ENCODE results near the gene OSM. TPM values are rescaled to one million over a fixed set of nuclear protein-coding genes. Genes with fewer than 3 reads are reported as not detected.

OSM gene
- total RNA-seq, 1 experiment from 2014 or later = not detected

GRCh38 chr22:30280505-30280904 lies 13.9 kb upstream of the OSM start:
- no peak for ATAC-seq
- intact Hi-C loops (cut with micrococcal nuclease) = no loop called here
- H2AFZ ChIP-seq (ENCODE audit: low read depth, low read length, poor library complexity, severe bottlenecking) = no peak overlapping the region
- H3K79me2 ChIP-seq (ENCODE audit: insufficient read depth, low read length) = no peaks in the 10 kb centered on the region
- ChIA-PET RAD21 (ENCODE audit: low non-redundant PET in 1 of 2, low total read pairs in 2 of 2, uncharacterized antibody in 2 of 2, unreplicated experiment in 2 of 2) (interaction anchor here in 1 of 2 experiments (0.6 kb wide), 1 partner anchor 42 kb away, joined by 5 read pairs; no protein-coding TSS in a partner anchor), CTCF (interaction anchor here (0.9 kb wide), 1 partner anchor 17 kb away, joined by 3 read pairs; no protein-coding TSS in a partner anchor), POLR2A (interaction anchor here (0.6 kb wide), 1 partner anchor 661 kb away, joined by 3 read pairs; no protein-coding TSS in a partner anchor)
- no peak overlapping the region for H3K4me3 ChIP-seq (replicated peaks in 1 of 2; ENCODE audit: low read depth in 1 of 2, low read length in 2 of 2)
- H3K9me3 ChIP-seq (ENCODE audit: control insufficient read depth in 1 of 2, insufficient read depth in 1 of 2, low read depth in 1 of 2, low read length in 2 of 2) = no peaks in the 10 kb centered on the region
- H3K27ac ChIP-seq (ENCODE audit: low read depth, low read length) = no peak overlapping the region
- BruUV-seq (replicated peaks) = no TSS peak
- H4K20me1 ChIP-seq (ENCODE audit: insufficient read depth) = no peaks in the 10 kb centered on the region
- H3K4me1 ChIP-seq (ENCODE audit: control insufficient read depth in 1 of 2, insufficient read depth in 2 of 2, low read length in 2 of 2) = peaks cover 5 to 21% of the 10 kb centered on the region in 2 experiments; a peak in 3 of 4 replicates
- no peaks in the 10 kb centered on the region for H3K9me2 ChIP-seq (ENCODE audit: insufficient read depth)
- TF ChIP-seq CTCF (IDR thresholded peaks at IDR 0.05 in 2 of 3, conservative IDR thresholded peaks at IDR 0.05 in 1 of 3; ENCODE audit: borderline replicate concordance in 1 of 3, insufficient read depth in 1 of 3, low read depth in 2 of 3, low read length in 2 of 3) = no peak
- no peak for TF ChIP-seq FOSL1 (IDR thresholded peaks at IDR 0.05; ENCODE audit: low read depth)
- TF ChIP-seq EGR1 (IDR thresholded peaks at IDR 0.05; ENCODE audit: low read depth) = no peak
- no peak overlapping the region for H3K9ac ChIP-seq (ENCODE audit: low read length)
- no peaks in the 10 kb centered on the region for H3K27me3 ChIP-seq (ENCODE audit: insufficient read depth, low read length)
- H3K36me3 ChIP-seq (ENCODE audit: control insufficient read depth in 1 of 2, insufficient read depth in 2 of 2, low read length in 2 of 2) = no peaks in the 10 kb centered on the region
- DNase-seq (ENCODE audit: low read depth, low spot score) = no peak
- no peak overlapping the region for H3K4me2 ChIP-seq (ENCODE audit: low read length)

GRCh38 chr22:30279932-30280331 lies 13.3 kb upstream of the OSM start:
- no peaks in the 10 kb centered on the region for H3K9me3 ChIP-seq (ENCODE audit: control insufficient read depth in 1 of 2, insufficient read depth in 1 of 2, low read depth in 1 of 2, low read length in 2 of 2)
- no TSS peak for BruUV-seq (replicated peaks)
- H3K27ac ChIP-seq (ENCODE audit: low read depth, low read length) = no peak overlapping the region
- H2AFZ ChIP-seq (ENCODE audit: low read depth, low read length, poor library complexity, severe bottlenecking) = no peak overlapping the region
- intact Hi-C loops (cut with micrococcal nuclease) = no loop called here
- H3K4me3 ChIP-seq (replicated peaks in 1 of 2; ENCODE audit: low read depth in 1 of 2, low read length in 2 of 2) = no peak overlapping the region
- ChIA-PET POLR2A (no interaction called here), CTCF (interaction anchor here (0.6 to 0.9 kb wide), 2 partner anchors 17 to 553 kb away, joined by 3 to 6 read pairs; no protein-coding TSS in a partner anchor), RAD21 (ENCODE audit: low non-redundant PET in 1 of 2, low total read pairs in 2 of 2, uncharacterized antibody in 2 of 2, unreplicated experiment in 2 of 2) (interaction anchor here in 1 of 2 experiments (0.6 kb wide), 1 partner anchor 43 kb away, joined by 5 read pairs; no protein-coding TSS in a partner anchor)
- H3K27me3 ChIP-seq (ENCODE audit: insufficient read depth, low read length) = no peaks in the 10 kb centered on the region
- H3K4me2 ChIP-seq (ENCODE audit: low read length) = no peak overlapping the region
- H4K20me1 ChIP-seq (ENCODE audit: insufficient read depth) = no peaks in the 10 kb centered on the region
- DNase-seq (ENCODE audit: low read depth, low spot score) (no peak), ATAC-seq (no peak)
- no peaks in the 10 kb centered on the region for H3K9me2 ChIP-seq (ENCODE audit: insufficient read depth)
- peaks cover 5 to 21% of the 10 kb centered on the region in 2 experiments; a peak in 3 of 4 replicates for H3K4me1 ChIP-seq (ENCODE audit: control insufficient read depth in 1 of 2, insufficient read depth in 2 of 2, low read length in 2 of 2)
- H3K36me3 ChIP-seq (ENCODE audit: control insufficient read depth in 1 of 2, insufficient read depth in 2 of 2, low read length in 2 of 2) = no peaks in the 10 kb centered on the region
- no peaks in the 10 kb centered on the region for H3K79me2 ChIP-seq (ENCODE audit: insufficient read depth, low read length)
- TF ChIP-seq POLR2AphosphoS5 (IDR thresholded peaks at IDR 0.05; ENCODE audit: low read depth, low read length) (no peak), REST (IDR thresholded peaks at IDR 0.05; ENCODE audit: low read depth) (no peak), ELF1 (IDR thresholded peaks at IDR 0.05; ENCODE audit: borderline replicate concordance, low read depth) (no peak), CTCF (IDR thresholded peaks at IDR 0.05 in 2 of 3, conservative IDR thresholded peaks at IDR 0.05 in 1 of 3; ENCODE audit: borderline replicate concordance in 1 of 3, insufficient read depth in 1 of 3, low read depth in 2 of 3, low read length in 2 of 3) (no peak), EZH2phosphoT487 (IDR thresholded peaks at IDR 0.05; ENCODE audit: borderline replicate concordance) (no peak), MAX (IDR thresholded peaks at IDR 0.05) (no peak), FOSL1 (IDR thresholded peaks at IDR 0.05; ENCODE audit: low read depth) (no peak), YY1 (IDR thresholded peaks at IDR 0.05; ENCODE audit: extremely low read depth, insufficient replicate concordance, low read depth, low read length) (no peak), SRF (IDR thresholded peaks at IDR 0.05; ENCODE audit: low read depth) (no peak)
- H3K9ac ChIP-seq (ENCODE audit: low read length) = no peak overlapping the region

All from HCT116 (cell line).